SK-N-SH (cell line): Measurements from ENCODE around the gene OR51A7.

Source experiments
- CTCF ChIP-seq: fragments of 200-600 bp; sonication (generic); IDR thresholded peaks from 2 replicates; pipeline ENCODE4 v1.6.1; 2017; ENCODE audit warnings: antibody characterized with exemption, mild to moderate bottlenecking, moderate library complexity
- ELF1 ChIP-seq: IDR thresholded peaks from 2 replicates; pipeline ENCODE4 v1.4.0; 2012
- EZH2phosphoT487 ChIP-seq: fragments of 200-600 bp; sonication (generic); IDR thresholded peaks from 2 replicates; pipeline ENCODE4 v1.6.1; 2017; ENCODE audit warnings: low read depth, mixed run types, mild to moderate bottlenecking, antibody characterized with exemption, moderate library complexity, borderline replicate concordance
- FOSL2 ChIP-seq: IDR thresholded peaks from 2 replicates; pipeline ENCODE4 v1.4.0; 2012; ENCODE audit warnings: low read depth, mild to moderate bottlenecking, moderate library complexity, borderline replicate concordance
- MAX ChIP-seq: IDR thresholded peaks from 2 replicates; pipeline ENCODE4 v1.4.0; 2012; ENCODE audit warnings: low read depth
- SIN3A ChIP-seq: IDR thresholded peaks from 2 replicates; pipeline ENCODE4 v1.6.1; 2012; ENCODE audit warnings: low read depth, mild to moderate bottlenecking, low read length, moderate library complexity, borderline replicate concordance
- TAF1 ChIP-seq: IDR thresholded peaks from 2 replicates; pipeline ENCODE4 v1.6.1; 2012; ENCODE audit warnings: low read depth, mild to moderate bottlenecking, low read length, moderate library complexity, borderline replicate concordance
- YY1 ChIP-seq: IDR thresholded peaks from 2 replicates; pipeline ENCODE4 v1.4.0; 2012; ENCODE audit warnings: low read depth, mild to moderate bottlenecking

GRCh38 chr11:4890279-4890678 lies 13.3 kb upstream of the OR51A7 start:
- no peak for TF ChIP-seq ELF1
- no peak for TF ChIP-seq CTCF
- no peak for TF ChIP-seq FOSL2
- no peak for TF ChIP-seq YY1
- no peak for TF ChIP-seq MAX
- TF ChIP-seq SIN3A, result no peak
- no peak for TF ChIP-seq EZH2phosphoT487
- no peak for TF ChIP-seq TAF1
